RPMI7951 (cell line): ENCODE data around the gene CAMTA1. TPM values are rescaled to one million over a fixed set of nuclear protein-coding genes. Genes with fewer than 3 reads are reported as not detected.

Source experiments
- DNase-seq: peaks from one replicate; pipeline ENCODE4 v3.0.0-alpha.2; 2012; ENCODE audit warnings: low read depth
- total RNA-seq: library from RNA; depleted of rRNA; stranded (reverse); fragments of >200 nt; shearing (Covaris generic); gene quantifications from 2 replicates; pipeline ENCODE4 v1.2.3, GENCODE V29; 2014

CAMTA1 gene
- total RNA-seq, 1 experiment from 2014 or later: 91.0 TPM

GRCh38 chr1:6958407-6959030, 173.3 kb downstream of the CAMTA1 start:
- no peak for DNase-seq

GRCh38 chr1:6959491-6959890, 174.2 kb downstream of the CAMTA1 start:
- no peak for DNase-seq

GRCh38 chr1:6960291-6960811, 175.1 kb downstream of the CAMTA1 start:
- peak; percentile 96 for DNase-seq

- no peak for DNase-seq
These were observed 175.6 kb downstream of the CAMTA1 start for GRCh38 chr1:6960860-6961259.

- DNase-seq: no peak
These were observed 176.0 kb downstream of the CAMTA1 start for GRCh38 chr1:6961289-6961688.

GRCh38 chr1:6961905-6962477, 176.7 kb downstream of the CAMTA1 start:
- DNase-seq: no peak

- DNase-seq: peak; percentile 32
These were observed 177.3 kb downstream of the CAMTA1 start for GRCh38 chr1:6962478-6962995.

GRCh38 chr1:6962996-6963911, 178.0 kb downstream of the CAMTA1 start:
- DNase-seq: peak; percentile 58

GRCh38 chr1:6963912-6964307, 178.7 kb downstream of the CAMTA1 start:
- DNase-seq: no peak

- no peak for DNase-seq
These were observed 180.1 kb downstream of the CAMTA1 start for GRCh38 chr1:6965083-6965934.

GRCh38 chr1:6965935-6966241, 180.6 kb downstream of the CAMTA1 start:
- DNase-seq: no peak

GRCh38 chr1:6966326-6966725, 181.1 kb downstream of the CAMTA1 start:
- DNase-seq: no peak

- peak; percentile 70 for DNase-seq
These were observed 182.3 kb downstream of the CAMTA1 start for GRCh38 chr1:6967431-6968111.

- peak; percentile 72 for DNase-seq
These were observed 183.9 kb downstream of the CAMTA1 start for GRCh38 chr1:6969106-6969505.

- DNase-seq: no peak
These were observed 184.5 kb downstream of the CAMTA1 start for GRCh38 chr1:6969762-6970161.

GRCh38 chr1:6970221-6970620, 185.0 kb downstream of the CAMTA1 start:
- DNase-seq: no peak

- peak; percentile 26 for DNase-seq
These were observed 185.8 kb downstream of the CAMTA1 start for GRCh38 chr1:6971048-6971447.

- no peak for DNase-seq
These were observed 186.4 kb downstream of the CAMTA1 start for GRCh38 chr1:6971699-6972098.

- DNase-seq: no peak
These were observed 187.1 kb downstream of the CAMTA1 start for GRCh38 chr1:6972399-6972798.

GRCh38 chr1:6975331-6976043, 190.2 kb downstream of the CAMTA1 start:
- no peak for DNase-seq
